NCI-H748 (cell line): Measurements from ENCODE around the gene PLS1.
A peak's percentile ranks its signal among the peaks of the same experiment; 100 is the strongest.
"Not testable (repeated sequence)": the region's sequence is repeated elsewhere in the genome, so short reads cannot be mapped to it uniquely, and the experiment has no call there.

ENCODE experiments used
- DNase-seq: peaks from one replicate; lab custom pipeline; 2025; ENCODE audit not compliant: unreplicated experiment; lab: John Stamatoyannopoulos, UW

The PLS1 gene

GRCh38 chr3:142595951-142596725, at the start of gene PLS1:
TSS of gene PLS1 (plus strand) at chr3:142596393. CDS start at chr3:142664238, 67,845 bp downstream.
- peak; percentile 82 for DNase-seq

GRCh38 chr3:142549986-142550385, 46.2 kb upstream of the PLS1 start:
- no peak for DNase-seq

- not testable (repeated sequence) for DNase-seq
Measured at GRCh38 chr3:142552579-142552978, 43.6 kb upstream of the PLS1 start.

- DNase-seq, result no peak
Measured at GRCh38 chr3:142553741-142554140, 42.5 kb upstream of the PLS1 start.

- DNase-seq, result no peak
Measured at GRCh38 chr3:142560118-142560517, 36.1 kb upstream of the PLS1 start.

- no peak for DNase-seq
Measured at GRCh38 chr3:142563496-142563997, 32.6 kb upstream of the PLS1 start.

GRCh38 chr3:142566096-142566495, 30.1 kb upstream of the PLS1 start:
- no peak for DNase-seq

GRCh38 chr3:142568393-142569017, 27.7 kb upstream of the PLS1 start:
- no peak for DNase-seq

- DNase-seq, result not testable (repeated sequence)
Measured at GRCh38 chr3:142569422-142569821, 26.8 kb upstream of the PLS1 start.

- not testable (repeated sequence) for DNase-seq
Measured at GRCh38 chr3:142574223-142574622, 22.0 kb upstream of the PLS1 start.

GRCh38 chr3:142574665-142575064, 21.5 kb upstream of the PLS1 start:
- DNase-seq, result peak; percentile 8

- no peak for DNase-seq
Measured at GRCh38 chr3:142576792-142577191, 19.4 kb upstream of the PLS1 start.

- DNase-seq, result peak; percentile 32
Measured at GRCh38 chr3:142577696-142578328, 18.4 kb upstream of the PLS1 start.

GRCh38 chr3:142578329-142579223, 17.6 kb upstream of the PLS1 start, which contains the start of gene ATR:
TSS of gene ATR (minus strand) at chr3:142578733. CDS start at chr3:142578704, 29 bp downstream.
- DNase-seq, result peak; percentile 95

- no peak for DNase-seq
Measured at GRCh38 chr3:142580061-142580423, 16.2 kb upstream of the PLS1 start.

GRCh38 chr3:142581070-142581469, 15.1 kb upstream of the PLS1 start:
- DNase-seq, result not testable (repeated sequence)

- peak; percentile 61 for DNase-seq
Measured at GRCh38 chr3:142586803-142587406, 9.3 kb upstream of the PLS1 start.

- no peak for DNase-seq
Measured at GRCh38 chr3:142588703-142589102, 7.5 kb upstream of the PLS1 start.

GRCh38 chr3:142592268-142592667, 3.9 kb upstream of the PLS1 start:
- not testable (repeated sequence) for DNase-seq

- DNase-seq, result no peak
Measured at GRCh38 chr3:142595141-142595540, 1.1 kb upstream of the PLS1 start.
